Type B pancreatic cell (in vitro differentiated cells): Measurements from ENCODE around the gene NKD2. TPM values are rescaled to one million over a fixed set of nuclear protein-coding genes. Genes with fewer than 3 reads are reported as not detected.

ENCODE experiments used
- DNase-seq: peaks from one replicate; pipeline ENCODE4 v3.0.0; 2021; ENCODE audit warnings: mixed read lengths; ENCODE audit not compliant: unreplicated experiment; ENCODE audit errors: extremely low spot score
- H3K27ac Mint-ChIP-seq: 2 replicates; pipeline ENCODE4 v1.8.0; 2021; ENCODE audit warnings: mild to moderate bottlenecking, mixed read lengths
- H3K27me3 Mint-ChIP-seq: 2 replicates; pipeline ENCODE4 v1.8.0; 2021; ENCODE audit warnings: mixed read lengths
- H3K36me3 Mint-ChIP-seq: 2 replicates; pipeline ENCODE4 v1.8.0; 2021; ENCODE audit warnings: mixed read lengths
- H3K4me1 Mint-ChIP-seq: one replicate; pipeline ENCODE4 v1.8.0; 2021; ENCODE audit warnings: mixed read lengths; ENCODE audit not compliant: unreplicated experiment
- H3K4me3 Mint-ChIP-seq: 2 replicates; pipeline ENCODE4 v1.8.0; 2021; ENCODE audit warnings: mild to moderate bottlenecking, mixed read lengths
- H3K9me3 Mint-ChIP-seq: 2 replicates; pipeline ENCODE4 v1.8.0; 2021; ENCODE audit warnings: mixed read lengths
- total RNA-seq: library from RNA; stranded (reverse); gene quantifications from 2 replicates; pipeline ENCODE4 v1.2.1, GENCODE V29; 2021; ENCODE audit warnings: low replicate concordance
- TF ChIP-seq, protein P1 (sequence below): fragments of 200-600 bp; sonication (generic); conservative IDR thresholded peaks from 2 replicates; pipeline ENCODE4 v1.5.0; 2021; ENCODE audit warnings: antibody characterized with exemption, mild to moderate bottlenecking

NKD2 gene
- total RNA-seq, 1 donor from 2014 or later: 24.3 TPM

DNA sequence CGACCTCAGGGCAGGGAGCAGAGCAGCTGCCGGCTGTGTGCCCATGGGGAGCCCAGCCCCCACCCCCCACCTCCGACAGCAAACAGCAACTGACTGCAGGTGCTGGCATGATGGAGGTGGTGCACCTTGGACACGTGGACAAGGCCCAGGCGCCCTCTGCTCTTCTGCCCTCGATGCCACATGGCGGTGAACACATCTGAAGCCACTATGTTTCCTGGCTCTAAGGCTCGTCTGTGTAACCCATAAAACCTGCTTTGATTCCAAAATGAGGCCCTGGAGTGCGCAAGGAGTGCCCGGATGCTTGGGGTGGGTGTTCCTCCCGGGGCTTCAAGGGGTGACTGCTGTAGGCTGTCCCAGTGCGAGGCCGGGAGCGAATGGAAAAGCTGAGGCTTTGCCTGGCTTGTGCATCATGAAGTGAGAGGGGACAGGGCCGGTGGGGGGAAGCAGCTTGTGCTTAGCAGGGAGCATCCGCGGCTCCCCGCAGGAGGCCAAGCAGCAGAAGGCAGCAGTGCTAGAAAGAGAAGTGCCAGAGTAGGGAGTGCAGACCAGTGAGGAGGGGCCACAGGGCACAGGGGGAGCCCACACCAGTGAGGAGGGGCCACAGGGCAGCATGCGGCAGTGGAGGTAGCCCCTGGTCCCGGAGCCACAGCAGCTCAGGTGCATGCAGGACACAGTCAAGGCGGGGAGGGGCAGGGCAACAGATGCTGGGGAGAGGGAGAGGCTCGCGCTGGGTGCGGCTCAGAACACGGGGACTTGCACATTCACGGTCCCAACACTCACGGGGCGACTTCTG is 30.0 kb downstream of the NKD2 start:
- H3K36me3 Mint-ChIP-seq: peaks cover 17% of the 10 kb centered on the region
- no peak overlapping the region for H3K27ac Mint-ChIP-seq
- no peak for DNase-seq
- H3K4me1 Mint-ChIP-seq: no peaks in the 10 kb centered on the region
- no peaks in the 10 kb centered on the region for H3K27me3 Mint-ChIP-seq
- TF ChIP-seq, protein P1, sequence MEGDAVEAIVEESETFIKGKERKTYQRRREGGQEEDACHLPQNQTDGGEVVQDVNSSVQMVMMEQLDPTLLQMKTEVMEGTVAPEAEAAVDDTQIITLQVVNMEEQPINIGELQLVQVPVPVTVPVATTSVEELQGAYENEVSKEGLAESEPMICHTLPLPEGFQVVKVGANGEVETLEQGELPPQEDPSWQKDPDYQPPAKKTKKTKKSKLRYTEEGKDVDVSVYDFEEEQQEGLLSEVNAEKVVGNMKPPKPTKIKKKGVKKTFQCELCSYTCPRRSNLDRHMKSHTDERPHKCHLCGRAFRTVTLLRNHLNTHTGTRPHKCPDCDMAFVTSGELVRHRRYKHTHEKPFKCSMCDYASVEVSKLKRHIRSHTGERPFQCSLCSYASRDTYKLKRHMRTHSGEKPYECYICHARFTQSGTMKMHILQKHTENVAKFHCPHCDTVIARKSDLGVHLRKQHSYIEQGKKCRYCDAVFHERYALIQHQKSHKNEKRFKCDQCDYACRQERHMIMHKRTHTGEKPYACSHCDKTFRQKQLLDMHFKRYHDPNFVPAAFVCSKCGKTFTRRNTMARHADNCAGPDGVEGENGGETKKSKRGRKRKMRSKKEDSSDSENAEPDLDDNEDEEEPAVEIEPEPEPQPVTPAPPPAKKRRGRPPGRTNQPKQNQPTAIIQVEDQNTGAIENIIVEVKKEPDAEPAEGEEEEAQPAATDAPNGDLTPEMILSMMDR: no peak
- no peak overlapping the region for H3K4me3 Mint-ChIP-seq
- H3K9me3 Mint-ChIP-seq: peaks cover 9% of the 10 kb centered on the region

DNA sequence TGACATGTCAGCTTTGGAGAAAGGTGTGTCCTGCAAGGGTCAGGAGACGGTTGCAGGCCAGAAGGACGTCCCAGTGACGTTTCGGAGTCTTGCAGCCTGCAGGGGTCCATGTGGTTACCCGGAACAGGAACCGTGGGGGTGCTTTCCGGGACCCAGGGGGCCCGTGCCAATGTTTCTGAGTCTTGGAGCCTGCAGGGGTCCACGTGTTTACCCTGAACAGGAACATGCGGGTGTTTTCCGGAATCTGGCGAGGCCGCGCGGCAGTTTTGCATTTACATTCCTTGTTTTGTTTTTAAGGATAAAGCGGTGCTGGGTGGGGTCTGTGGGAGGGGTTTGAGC is 30.6 kb downstream of the NKD2 start:
- no peak overlapping the region for H3K4me3 Mint-ChIP-seq
- peaks cover 9% of the 10 kb centered on the region for H3K9me3 Mint-ChIP-seq
- H3K27ac Mint-ChIP-seq: no peak overlapping the region
- TF ChIP-seq, protein P1: no peak
- no peak for DNase-seq
- H3K36me3 Mint-ChIP-seq: peaks cover 17% of the 10 kb centered on the region
- H3K27me3 Mint-ChIP-seq: no peaks in the 10 kb centered on the region
- H3K4me1 Mint-ChIP-seq: no peaks in the 10 kb centered on the region

DNA sequence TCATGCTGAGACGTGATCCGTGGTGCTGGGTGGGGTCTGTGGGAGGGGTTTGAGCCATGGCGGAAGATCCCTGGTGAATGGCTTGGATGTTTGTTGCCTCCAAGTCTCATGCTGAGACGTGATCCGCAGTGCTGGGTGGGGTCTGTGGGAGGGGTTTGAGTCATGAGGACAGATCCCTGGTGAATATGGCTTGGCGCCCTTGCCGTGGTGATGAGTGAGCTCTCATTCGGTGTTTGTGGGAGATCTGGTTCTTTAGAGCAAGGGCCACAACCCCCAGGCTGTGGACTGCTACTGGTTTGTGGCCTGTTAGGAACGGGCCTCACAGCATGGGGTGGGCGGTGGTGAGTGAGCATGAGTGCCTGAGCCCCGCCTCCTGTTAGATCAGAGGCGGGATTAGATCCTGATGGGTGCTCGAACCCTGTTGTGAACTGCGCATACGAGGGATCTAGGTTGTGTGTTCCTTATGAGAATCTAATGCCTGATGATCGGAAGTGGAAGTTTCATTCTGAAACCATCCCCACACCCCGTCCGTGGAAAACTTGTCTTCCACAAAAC is 31.2 kb downstream of the NKD2 start:
- no peaks in the 10 kb centered on the region for H3K4me1 Mint-ChIP-seq
- TF ChIP-seq, protein P1: no peak
- peaks cover 13% of the 10 kb centered on the region for H3K9me3 Mint-ChIP-seq

DNA sequence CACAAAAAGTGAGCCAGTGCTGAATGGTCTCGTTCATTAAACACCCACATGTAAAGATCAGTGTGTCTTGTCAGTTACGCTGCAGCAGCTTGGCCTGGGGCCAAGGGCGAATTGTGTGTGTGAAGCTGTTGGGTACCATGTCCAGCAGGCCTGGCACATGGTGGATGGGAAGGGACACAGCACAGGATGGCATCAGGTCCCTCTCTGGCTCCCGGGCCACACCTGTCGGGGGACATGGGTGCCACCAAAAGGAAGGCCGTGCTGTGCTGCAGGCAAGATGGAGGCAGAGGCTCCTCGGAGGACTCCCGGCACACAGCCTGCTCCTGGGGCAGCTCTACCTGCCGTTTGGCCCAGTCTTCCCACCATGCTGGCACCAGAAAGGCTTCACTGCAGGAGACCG is 32.0 kb downstream of the NKD2 start:
- H3K27me3 Mint-ChIP-seq: no peaks in the 10 kb centered on the region
- H3K4me3 Mint-ChIP-seq: no peak overlapping the region
- TF ChIP-seq, protein P1: no peak
- peaks cover 13% of the 10 kb centered on the region for H3K9me3 Mint-ChIP-seq
- no peaks in the 10 kb centered on the region for H3K4me1 Mint-ChIP-seq
- peaks cover 12% of the 10 kb centered on the region for H3K36me3 Mint-ChIP-seq
- H3K27ac Mint-ChIP-seq: no peak overlapping the region
- no peak for DNase-seq

More for the DNA sequence above, 31.2 kb downstream of the NKD2 start:
- Mint-ChIP-seq H3K4me3 (no peak overlapping the region), H3K27me3 (no peaks in the 10 kb centered on the region), H3K36me3 (peaks cover 17% of the 10 kb centered on the region), H3K27ac (no peak overlapping the region)
- DNase-seq: no peak

DNA sequence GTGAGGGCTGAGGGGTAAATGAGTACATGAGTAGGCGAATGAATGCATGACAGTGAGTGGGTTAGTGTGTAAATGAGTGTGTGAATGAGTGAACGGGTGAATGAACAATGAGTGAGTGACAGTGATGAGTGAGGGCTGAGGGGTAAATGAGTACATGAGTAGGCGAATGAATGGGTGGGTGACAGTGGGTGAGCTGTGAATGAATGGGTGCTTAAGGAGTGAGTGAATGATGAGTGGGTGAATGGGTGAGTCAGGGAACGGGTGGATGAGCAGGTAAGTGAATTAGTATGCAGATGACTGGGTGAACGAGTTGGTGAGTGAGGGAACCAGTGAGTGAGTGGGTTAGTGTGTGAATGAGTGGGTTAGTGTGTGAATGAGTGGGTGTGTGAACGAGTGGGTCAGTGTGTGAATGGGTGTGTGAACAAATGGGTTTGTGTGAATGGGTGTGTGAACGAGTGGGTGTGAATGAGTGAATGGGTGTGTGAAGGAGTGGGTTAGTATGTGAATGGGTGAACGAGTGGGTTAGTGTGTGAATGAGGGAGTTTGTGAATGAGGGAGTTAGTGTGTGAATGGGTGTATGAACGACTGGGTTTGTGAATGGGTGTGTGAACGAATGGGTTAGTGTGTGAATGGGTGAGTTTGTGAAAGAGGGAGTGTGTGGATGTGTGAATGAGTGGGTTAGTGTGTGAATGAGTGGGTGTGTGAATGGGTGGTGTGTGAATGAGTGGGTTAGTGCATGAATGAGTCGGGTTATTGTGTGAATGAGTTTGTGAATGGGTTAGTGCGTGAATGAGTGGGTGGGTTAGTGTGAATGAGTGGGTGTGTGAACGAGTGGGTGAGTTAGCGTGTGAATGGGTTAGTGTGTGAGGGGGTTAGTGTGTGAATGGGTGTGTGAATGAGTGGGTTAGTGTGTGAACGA is 32.9 kb downstream of the NKD2 start:
- TF ChIP-seq, protein P1: no peak
- Mint-ChIP-seq H3K36me3 (peaks cover 19% of the 10 kb centered on the region), H3K27me3 (no peaks in the 10 kb centered on the region), H3K4me1 (no peaks in the 10 kb centered on the region), H3K9me3 (peaks cover 20% of the 10 kb centered on the region), H3K4me3 (no peak overlapping the region), H3K27ac (no peak overlapping the region)
- no peak for DNase-seq
